ENCODE data around the gene AGXT.

GRCh38 chr2:240836781-240837467 lies 31.7 kb upstream of the AGXT start:
- TF ChIP-seq CTCF (IDR thresholded peaks at IDR 0.05) (no peak), POLR2A (IDR thresholded peaks at IDR 0.05) (no peak)

Data from right lobe of liver (tissue), 4 donors.